Thymus (tissue), 14 donors: ENCODE data around the gene HOXD9. TPM values are rescaled to one million over a fixed set of nuclear protein-coding genes. Genes with fewer than 3 reads are reported as not detected.
A peak's percentile ranks its signal among the peaks of the same experiment; 100 is the strongest.

Source experiments
- DNase-seq, 9 donors: peaks; one replicate each; pipeline ENCODE4 v3.0.0-alpha.2; 2013; ENCODE audit warnings: low spot score in 9 of 9, low read depth in 6 of 9, missing footprints in 1 of 9
- H3K27ac ChIP-seq, 2 donors: one replicate each; pipeline ENCODE4 v1.5.1; 2013; ENCODE audit warnings: control low read depth in 1 of 2, low read depth in 1 of 2, low read length in 1 of 2, mild to moderate bottlenecking in 1 of 2, moderate library complexity in 1 of 2
- H3K27me3 ChIP-seq, 2 donors: one replicate each; pipeline ENCODE4 v1.5.1; 2013; ENCODE audit warnings: low read length in 1 of 2; ENCODE audit not compliant: control insufficient read depth in 2 of 2, insufficient read depth in 1 of 2
- H3K36me3 ChIP-seq, 2 donors: one replicate each; pipeline ENCODE4 v1.5.1; 2013; ENCODE audit warnings: low read length in 1 of 2, mild to moderate bottlenecking in 1 of 2, moderate library complexity in 1 of 2; ENCODE audit not compliant: control insufficient read depth in 2 of 2, insufficient read depth in 2 of 2
- H3K4me1 ChIP-seq, 2 donors: one replicate each; pipeline ENCODE4 v1.5.1; 2013; ENCODE audit warnings: low read length in 2 of 2; ENCODE audit not compliant: control insufficient read depth in 2 of 2, insufficient read depth in 2 of 2
- H3K4me3 ChIP-seq, 2 donors: one replicate each; pipeline ENCODE4 v1.5.1; 2013; ENCODE audit warnings: low read length in 2 of 2, control low read depth in 1 of 2, mild to moderate bottlenecking in 1 of 2
- H3K9me3 ChIP-seq, 2 donors: one replicate each; pipeline ENCODE4 v1.5.1; 2013; ENCODE audit warnings: low read length in 1 of 2, mild to moderate bottlenecking in 1 of 2; ENCODE audit not compliant: control insufficient read depth in 2 of 2, insufficient read depth in 1 of 2
- WGBS: extraction: QIAGEN DNeasy Blood & Tissue Kit; methylation state at CpG from one replicate; pipeline ENCODE4 v1.1.7; 2013; 5-methylcytosine and 5-hydroxymethylcytosine counted together
- long read RNA-seq, 10 donors: transcript quantifications; one replicate each; lab custom pipeline, GENCODE V29; 2026
- polyA plus RNA-seq: library from polyadenylated mRNA; stranded (reverse); fragments of 200-250 nt; gene quantifications from one replicate; pipeline ENCODE4 v1.2.3, GENCODE V29; 2013
- total RNA-seq: library from RNA; stranded (reverse); fragments of 120-200 nt; gene quantifications from one replicate; pipeline ENCODE4 v1.2.4, GENCODE V29; 2013
- donor health status: healthy.

Gene HOXD9
- total RNA-seq (0.14 TPM), polyA plus RNA-seq (1.8 TPM)
- long read RNA-seq, donor 1, result 0 reads
- long read RNA-seq, donor 2, partial matches to known transcripts, result 0 of 1 reads
- long read RNA-seq, donor 2, other reads (novel, unspliced or antisense), result 0 of 1 reads
- long read RNA-seq, donor 3, result 0 reads
- long read RNA-seq, donor 4, result 0 reads
- long read RNA-seq, donor 5, transcript HOXD9-201 (2 exons, 1,870 nt), result major isoform, 6 of 6 reads
- long read RNA-seq, donor 5, partial matches to known transcripts, result 0 of 6 reads
- long read RNA-seq, donor 5, other reads (novel, unspliced or antisense), result 0 of 6 reads
- long read RNA-seq, donor 6, result 0 reads
- long read RNA-seq, donor 7, result 0 reads
- long read RNA-seq, donor 8, result 0 reads
- long read RNA-seq, donor 9, result 0 reads
- long read RNA-seq, donor 10, result 0 reads

DNA sequence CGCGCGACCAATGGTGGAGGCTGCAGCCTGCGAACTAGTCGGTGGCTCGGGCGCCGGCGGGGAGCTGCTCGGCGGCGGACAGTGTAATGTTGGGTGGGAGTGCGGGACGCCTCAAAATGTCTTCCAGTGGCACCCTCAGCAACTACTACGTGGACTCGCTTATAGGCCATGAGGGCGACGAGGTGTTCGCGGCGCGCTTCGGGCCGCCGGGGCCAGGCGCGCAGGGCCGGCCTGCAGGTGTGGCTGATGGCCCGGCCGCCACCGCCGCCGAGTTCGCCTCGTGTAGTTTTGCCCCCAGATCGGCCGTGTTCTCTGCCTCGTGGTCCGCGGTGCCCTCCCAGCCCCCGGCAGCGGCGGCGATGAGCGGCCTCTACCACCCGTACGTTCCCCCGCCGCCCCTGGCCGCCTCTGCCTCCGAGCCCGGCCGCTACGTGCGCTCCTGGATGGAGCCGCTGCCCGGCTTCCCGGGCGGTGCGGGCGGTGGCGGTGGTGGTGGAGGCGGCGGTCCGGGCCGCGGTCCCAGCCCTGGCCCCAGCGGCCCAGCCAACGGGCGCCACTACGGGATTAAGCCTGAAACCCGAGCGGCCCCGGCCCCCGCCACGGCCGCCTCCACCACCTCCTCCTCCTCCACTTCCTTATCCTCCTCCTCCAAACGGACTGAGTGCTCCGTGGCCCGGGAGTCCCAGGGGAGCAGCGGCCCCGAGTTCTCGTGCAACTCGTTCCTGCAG is at the start of gene HOXD9:
Gene HOXD9, plus strand, starts transcription at position 37 of the 728 bp plus-strand sequence. Its CDS starts 50 bp downstream, at position 87.
- Histone ChIP-seq H3K4me3 (peak within 1 kb of the TSS; percentile 5 to 20), H3K36me3 (no peaks in the 10 kb centered on the region), H3K4me1 (peaks cover 4 to 9% of the 10 kb centered on the region in 2 donors), H3K27me3 (peaks cover 93 to 100% of the 10 kb centered on the region in 2 donors), H3K27ac (no peak within 1 kb of the TSS), H3K9me3 (peaks cover 0 to 8% of the 10 kb centered on the region in 2 donors)
- DNase-seq, result no peak
- 3% methylated on average over 84 of the region's 84 CpGs for WGBS

DNA sequence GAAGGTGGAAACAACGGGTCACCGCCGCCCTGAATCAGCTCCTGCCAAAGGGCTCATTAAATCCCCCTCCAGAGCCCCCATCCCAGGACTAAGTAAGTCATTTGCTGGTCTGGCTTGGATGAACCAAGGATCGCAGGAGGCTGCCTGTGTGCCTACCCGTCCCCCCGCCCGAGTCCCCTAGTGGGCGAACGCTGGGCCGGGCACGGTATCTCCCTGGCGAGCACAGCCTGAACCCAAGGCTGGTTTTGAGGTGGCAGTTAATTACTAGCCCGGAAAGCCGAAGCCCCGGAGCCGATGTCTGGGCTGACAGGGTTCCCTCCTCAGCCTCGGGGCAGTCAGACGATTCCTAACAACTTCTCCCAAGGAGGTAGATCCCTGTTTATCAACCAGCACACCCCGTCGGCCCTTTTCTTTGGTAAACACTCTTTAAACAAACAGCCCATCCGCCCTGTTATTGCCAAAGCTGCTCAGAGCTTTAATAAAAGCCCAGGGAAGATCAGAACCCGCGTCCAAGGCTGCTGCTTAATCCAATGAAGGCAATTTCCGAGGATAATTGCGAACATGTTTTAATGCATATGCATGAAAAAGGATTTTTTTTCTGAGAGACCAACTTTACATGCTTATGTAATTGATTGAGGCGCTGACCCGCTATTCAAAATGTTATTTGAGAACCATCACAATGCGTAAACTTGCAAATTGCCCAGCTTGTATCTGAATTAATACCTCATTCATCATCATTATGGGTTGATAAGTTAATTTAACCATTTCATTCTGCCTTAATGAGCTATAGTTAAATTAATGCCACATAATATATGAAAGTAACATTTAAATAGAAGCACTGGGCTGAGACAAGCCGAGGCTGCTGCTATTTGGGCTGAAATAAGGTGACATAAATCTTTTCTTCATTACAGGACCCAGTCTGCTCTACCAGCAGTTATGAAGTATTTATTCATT is 49.3 kb upstream of the HOXD9 start:
- no peak for DNase-seq
- Histone ChIP-seq H3K27ac (no peak overlapping the region), H3K9me3 (peaks cover 0 to 2% of the 10 kb centered on the region in 2 donors), H3K4me3 (no peak overlapping the region), H3K4me1 (no peaks in the 10 kb centered on the region), H3K36me3 (no peaks in the 10 kb centered on the region), H3K27me3 (peaks cover 66 to 99% of the 10 kb centered on the region in 2 donors)
- WGBS, result 6% methylated on average over 29 of the region's 29 CpGs

DNA sequence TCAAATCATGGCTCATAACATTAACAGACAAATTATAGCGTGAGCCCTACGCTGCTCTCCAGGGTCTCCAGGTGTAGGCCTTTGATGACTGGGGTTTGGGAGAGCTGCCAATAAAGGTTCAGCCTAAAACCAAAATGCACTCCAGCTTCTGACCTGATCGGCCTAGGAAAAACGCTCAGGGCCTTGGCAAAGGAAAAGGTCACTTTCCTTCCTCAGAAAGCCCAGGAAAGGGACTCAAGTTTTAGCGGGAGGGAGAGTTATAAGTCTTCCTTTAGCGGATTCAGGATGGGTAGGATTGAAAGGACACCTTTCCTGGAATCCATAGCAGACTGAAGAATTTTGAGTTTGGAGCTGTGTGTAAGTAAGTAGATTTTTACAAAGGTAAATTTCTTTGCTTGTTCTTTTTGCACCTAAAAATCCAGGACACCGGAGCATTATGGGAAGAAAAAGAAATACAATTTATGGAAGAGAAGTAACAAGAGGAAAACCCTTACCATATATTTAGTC is 47.5 kb upstream of the HOXD9 start:
- H3K36me3 ChIP-seq, result no peaks in the 10 kb centered on the region
- WGBS, result 18% methylated on average over 7 of the region's 7 CpGs
- H3K9me3 ChIP-seq, result peaks cover 1 to 5% of the 10 kb centered on the region in 2 donors
- DNase-seq, result no peak
- no peak overlapping the region for H3K27ac ChIP-seq
- H3K27me3 ChIP-seq, result peaks cover 75 to 99% of the 10 kb centered on the region in 2 donors
- H3K4me1 ChIP-seq, result peaks cover 0 to 8% of the 10 kb centered on the region in 2 donors
- no peak overlapping the region for H3K4me3 ChIP-seq

GRCh38 chr2:176075481-176075880 is 47.0 kb upstream of the HOXD9 start:
- Histone ChIP-seq H3K36me3 (no peaks in the 10 kb centered on the region), H3K4me3 (no peak overlapping the region), H3K27me3 (peaks cover 80 to 99% of the 10 kb centered on the region in 2 donors), H3K9me3 (peaks cover 3 to 7% of the 10 kb centered on the region in 2 donors), H3K4me1 (peaks cover 3 to 8% of the 10 kb centered on the region in 2 donors), H3K27ac (no peak overlapping the region)
- DNase-seq, result no peak
- WGBS, result 12% methylated on average over 15 of the region's 15 CpGs

DNA sequence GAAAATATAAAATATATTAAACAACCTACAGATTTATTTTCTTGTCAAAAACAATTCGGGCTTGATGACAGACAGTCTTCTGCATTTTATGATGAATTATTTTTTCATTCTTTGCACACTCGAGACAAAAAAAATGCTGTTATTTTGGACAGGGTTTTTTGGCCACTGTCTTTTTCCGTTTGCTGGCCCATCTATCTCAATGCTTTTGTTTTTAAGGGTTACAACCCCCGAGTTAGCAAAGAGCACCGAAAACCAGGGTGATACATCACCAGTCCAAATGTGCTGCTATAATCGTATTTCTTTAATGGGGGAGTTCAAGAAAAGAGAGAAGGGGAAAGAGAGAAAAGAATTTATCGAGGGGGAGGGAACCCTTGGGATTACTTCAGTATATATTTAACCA is 46.5 kb upstream of the HOXD9 start:
- H3K4me1 ChIP-seq, result peaks cover 4 to 8% of the 10 kb centered on the region in 2 donors
- no peaks in the 10 kb centered on the region for H3K36me3 ChIP-seq
- WGBS, result 24% methylated on average over 7 of the region's 7 CpGs
- DNase-seq, result no peak
- no peak overlapping the region for H3K4me3 ChIP-seq
- no peak overlapping the region for H3K27ac ChIP-seq
- peaks cover 7 to 13% of the 10 kb centered on the region in 2 donors for H3K9me3 ChIP-seq
- peaks cover 81 to 99% of the 10 kb centered on the region in 2 donors for H3K27me3 ChIP-seq

DNA sequence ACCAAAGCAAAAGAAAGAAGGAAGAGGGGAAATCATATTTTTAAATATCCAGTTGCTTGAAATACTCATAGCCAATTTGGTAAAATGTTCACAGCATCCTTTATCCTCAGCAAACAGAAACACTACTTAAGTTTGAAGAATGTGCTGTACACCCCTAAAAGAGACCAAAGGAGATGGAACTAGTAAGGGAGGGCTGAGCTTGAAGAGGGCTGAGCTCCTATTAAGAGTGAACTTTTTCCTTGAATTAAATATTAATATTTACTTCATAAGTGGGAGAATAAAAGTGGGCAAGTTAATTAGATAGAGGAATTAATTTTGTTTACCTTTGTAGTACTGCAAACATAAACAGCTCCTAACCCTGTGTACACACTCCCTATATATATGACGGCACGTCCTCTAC is 45.7 kb upstream of the HOXD9 start:
- no peak overlapping the region for H3K4me3 ChIP-seq
- whole genome bisulfite sequencing, result 42% methylated on average over 2 of the region's 2 CpGs
- no peak for DNase-seq

GRCh38 chr2:176078541-176079284 is 43.8 kb upstream of the HOXD9 start:
- Histone ChIP-seq H3K36me3 (no peaks in the 10 kb centered on the region), H3K4me1 (peaks cover 4 to 8% of the 10 kb centered on the region in 2 donors), H3K9me3 (peaks cover 15 to 26% of the 10 kb centered on the region in 2 donors), H3K4me3 (no peak overlapping the region), H3K27ac (no peak overlapping the region), H3K27me3 (peaks cover 83 to 99% of the 10 kb centered on the region in 2 donors)
- 11% methylated on average over 25 of the region's 25 CpGs for WGBS
- no peak for DNase-seq

More for the DNA sequence above, 45.7 kb upstream of the HOXD9 start:
- Histone ChIP-seq H3K9me3 (peaks cover 7 to 16% of the 10 kb centered on the region in 2 donors), H3K4me1 (peaks cover 4 to 8% of the 10 kb centered on the region in 2 donors), H3K27ac (no peak overlapping the region), H3K36me3 (no peaks in the 10 kb centered on the region), H3K27me3 (peaks cover 84 to 99% of the 10 kb centered on the region in 2 donors)

DNA sequence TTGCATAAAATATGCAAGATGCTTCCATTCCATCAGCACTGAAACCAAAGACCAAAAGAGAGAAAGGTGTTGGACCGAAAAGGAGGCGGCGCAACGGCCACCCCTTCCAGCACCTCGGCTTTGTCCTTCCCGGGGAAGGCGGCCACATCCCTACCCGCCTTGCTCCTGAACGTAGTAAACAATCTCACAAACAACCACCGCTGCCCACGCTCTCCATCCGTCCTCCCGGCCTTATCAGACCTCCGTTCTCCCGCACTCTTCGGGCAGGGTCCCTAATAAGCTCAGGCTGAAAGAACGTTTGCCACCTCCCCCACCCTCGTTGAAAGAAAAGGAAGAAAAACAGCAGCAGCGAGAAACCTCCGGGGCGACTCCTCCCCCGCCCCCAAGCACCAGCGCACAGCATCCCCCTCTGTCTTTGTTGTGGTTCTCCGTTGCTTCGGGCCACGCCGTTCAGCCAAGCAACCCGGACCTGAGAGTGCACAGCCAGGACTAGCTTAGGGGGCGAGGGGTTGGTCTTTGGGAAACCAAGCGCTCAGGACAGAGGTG is 43.2 kb upstream of the HOXD9 start:
- 8% methylated on average over 30 of the region's 30 CpGs for WGBS
- Histone ChIP-seq H3K4me1 (peaks cover 4 to 8% of the 10 kb centered on the region in 2 donors), H3K36me3 (no peaks in the 10 kb centered on the region), H3K9me3 (peaks cover 15 to 26% of the 10 kb centered on the region in 2 donors), H3K27ac (no peak overlapping the region), H3K4me3 (no peak overlapping the region), H3K27me3 (peaks cover 87 to 99% of the 10 kb centered on the region in 2 donors)
- no peak for DNase-seq
